GM12873 (cell line): Measurements from ENCODE around the gene LRBA.

Experiments used
- TF ChIP-seq, protein P1 (sequence below): IDR thresholded peaks from 2 replicates; pipeline ENCODE4 v1.5.1; 2012; ENCODE audit warnings: low read depth, mild to moderate bottlenecking, moderate library complexity, low read length, control low read depth; ENCODE audit not compliant: insufficient read depth; ENCODE audit errors: missing control alignments

The LRBA gene

DNA sequence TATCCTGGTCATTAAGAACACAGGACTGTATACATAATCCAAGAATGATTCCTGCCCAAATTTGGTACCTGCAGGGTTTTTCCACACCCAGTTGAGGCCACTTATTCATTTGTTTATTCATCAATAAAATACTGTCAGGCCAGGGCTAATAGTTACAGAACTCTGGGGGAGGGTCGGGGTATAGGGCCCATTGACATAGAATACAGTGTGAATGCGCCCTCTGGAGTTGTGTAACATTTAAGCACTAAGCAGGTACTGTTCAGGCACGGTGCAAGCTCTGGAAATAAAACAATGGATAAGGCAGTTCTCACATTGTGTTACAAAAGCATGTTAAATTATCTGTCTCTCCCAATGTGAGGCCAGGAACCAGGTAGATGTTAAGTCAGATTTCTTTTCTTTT, 30.8 kb upstream of the LRBA start:
- TF ChIP-seq, protein P1, sequence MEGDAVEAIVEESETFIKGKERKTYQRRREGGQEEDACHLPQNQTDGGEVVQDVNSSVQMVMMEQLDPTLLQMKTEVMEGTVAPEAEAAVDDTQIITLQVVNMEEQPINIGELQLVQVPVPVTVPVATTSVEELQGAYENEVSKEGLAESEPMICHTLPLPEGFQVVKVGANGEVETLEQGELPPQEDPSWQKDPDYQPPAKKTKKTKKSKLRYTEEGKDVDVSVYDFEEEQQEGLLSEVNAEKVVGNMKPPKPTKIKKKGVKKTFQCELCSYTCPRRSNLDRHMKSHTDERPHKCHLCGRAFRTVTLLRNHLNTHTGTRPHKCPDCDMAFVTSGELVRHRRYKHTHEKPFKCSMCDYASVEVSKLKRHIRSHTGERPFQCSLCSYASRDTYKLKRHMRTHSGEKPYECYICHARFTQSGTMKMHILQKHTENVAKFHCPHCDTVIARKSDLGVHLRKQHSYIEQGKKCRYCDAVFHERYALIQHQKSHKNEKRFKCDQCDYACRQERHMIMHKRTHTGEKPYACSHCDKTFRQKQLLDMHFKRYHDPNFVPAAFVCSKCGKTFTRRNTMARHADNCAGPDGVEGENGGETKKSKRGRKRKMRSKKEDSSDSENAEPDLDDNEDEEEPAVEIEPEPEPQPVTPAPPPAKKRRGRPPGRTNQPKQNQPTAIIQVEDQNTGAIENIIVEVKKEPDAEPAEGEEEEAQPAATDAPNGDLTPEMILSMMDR, result peak; percentile 36

GRCh38 chr4:151043803-151044515, 28.9 kb upstream of the LRBA start:
- TF ChIP-seq, protein P1, result no peak

DNA sequence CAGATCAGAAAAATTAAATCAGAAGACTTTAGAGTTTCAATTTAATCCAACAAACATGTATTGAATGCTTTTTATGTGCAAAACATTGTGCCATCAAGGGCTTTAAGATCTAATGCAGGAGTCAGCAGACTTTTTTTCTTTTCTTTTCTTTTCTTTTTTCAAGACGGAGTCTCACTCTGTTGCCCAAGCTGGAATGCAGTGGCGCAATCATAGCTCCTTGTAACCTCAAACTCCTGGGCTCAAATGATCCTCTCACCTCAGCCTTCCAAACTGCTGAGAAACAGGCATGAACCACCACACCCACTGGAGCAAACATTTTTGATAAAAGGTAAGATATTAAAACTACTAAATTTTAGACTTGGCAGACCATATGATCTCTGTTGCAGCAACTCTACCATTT, 24.6 kb upstream of the LRBA start:
- TF ChIP-seq, protein P1, result no peak

DNA sequence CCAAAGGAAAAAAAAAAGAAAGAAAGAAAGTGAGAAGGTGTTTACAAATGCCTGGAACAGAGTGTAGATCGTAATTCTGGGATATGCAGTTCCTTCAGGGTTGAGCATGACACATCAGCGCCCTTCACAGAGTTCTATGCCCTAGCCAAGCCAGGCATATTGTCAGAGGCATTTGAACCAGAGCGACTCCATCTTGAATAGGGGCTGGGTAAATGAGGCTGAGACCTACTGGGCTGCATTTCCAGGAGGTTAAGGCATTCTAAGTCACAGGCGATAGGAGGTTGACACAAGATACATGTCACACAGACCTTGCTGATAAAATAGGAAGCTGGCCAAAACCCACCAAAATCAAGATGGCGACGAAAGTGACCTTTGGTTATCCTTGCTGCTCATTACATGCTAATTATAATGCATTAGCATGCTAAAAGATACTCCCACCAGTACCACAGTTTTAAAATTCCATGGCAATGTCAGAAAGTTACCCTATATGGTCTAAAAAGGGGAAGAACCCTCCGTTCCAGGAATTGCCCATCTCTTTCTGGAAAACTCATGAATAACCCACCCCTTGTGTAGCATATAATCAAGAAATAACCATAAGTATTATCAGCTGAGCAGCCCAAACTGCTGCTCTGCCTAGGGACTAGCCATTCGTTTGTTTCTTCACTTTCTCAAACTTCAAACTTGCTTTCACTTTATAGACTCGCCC, 23.5 kb upstream of the LRBA start:
- TF ChIP-seq, protein P1, result no peak

- TF ChIP-seq, protein P1, result no peak
Measured at GRCh38 chr4:151035911-151036310, 20.8 kb upstream of the LRBA start.

DNA sequence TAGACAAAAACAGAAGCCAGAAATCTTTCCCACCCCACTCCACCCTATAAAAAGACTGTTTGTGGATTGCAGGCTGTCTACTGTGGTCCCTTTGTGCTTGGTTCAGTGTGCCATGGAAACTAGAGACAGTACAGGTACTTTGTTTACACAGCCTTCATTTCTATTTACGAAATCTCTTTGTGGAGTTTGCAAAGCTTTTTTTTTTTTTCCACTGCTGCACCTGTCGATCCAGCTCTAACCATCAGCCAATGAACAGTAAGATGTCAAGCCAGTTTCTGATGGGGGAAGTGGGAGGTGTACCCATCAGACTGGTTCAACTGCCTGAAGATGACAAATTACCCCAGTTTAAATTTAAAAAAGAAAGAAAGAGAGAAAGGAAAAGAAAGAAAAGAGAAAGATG, 20.2 kb upstream of the LRBA start:
- TF ChIP-seq, protein P1, result no peak

GRCh38 chr4:151034829-151035228, 19.7 kb upstream of the LRBA start:
- TF ChIP-seq, protein P1, result no peak
